DND-41 (cell line): ENCODE measurements around the gene UBE2U.
"Not testable (repeated sequence)": the region's sequence is repeated elsewhere in the genome, so short reads cannot be mapped to it uniquely, and the experiment has no call there.

Experiments
- ATAC-seq: fragments of 200-7000 bp; cut with Tn5 transposase; 3 replicates; pipeline ENCODE4 v1.9.1; 2021; ENCODE audit warnings: low read depth; ENCODE audit not compliant: insufficient read depth
- DNase-seq: peaks from one replicate; pipeline ENCODE4 v3.0.0-alpha.2; 2020
- H2AFZ ChIP-seq: 2 replicates; pipeline ENCODE4 v1.6.0; 2012; ENCODE audit warnings: low read depth, low read length
- H3K27ac ChIP-seq: 2 replicates; pipeline ENCODE4 v1.5.1; 2012; ENCODE audit warnings: low read length, inconsistent platforms
- H3K27me3 ChIP-seq: fragments of 200-600 bp; sonication (generic); 2 replicates; pipeline ENCODE4 v1.6.0; 2012; ENCODE audit warnings: low read length, mild to moderate bottlenecking, inconsistent platforms; ENCODE audit not compliant: insufficient read depth, poor library complexity
- H3K36me3 ChIP-seq: 2 replicates; pipeline ENCODE4 v1.5.1; 2012; ENCODE audit warnings: low read length, inconsistent platforms; ENCODE audit not compliant: insufficient read depth
- H3K4me1 ChIP-seq: 2 replicates; pipeline ENCODE4 v1.5.1; 2012; ENCODE audit warnings: mild to moderate bottlenecking, low read length; ENCODE audit not compliant: insufficient read depth
- H3K4me2 ChIP-seq: 2 replicates; pipeline ENCODE4 v1.6.0; 2012; ENCODE audit warnings: mild to moderate bottlenecking, moderate library complexity, low read length, inconsistent platforms; ENCODE audit not compliant: insufficient read depth
- H3K4me3 ChIP-seq, 2 experiments: fragments of 200-600 bp in 1 of 2; shearing (Covaris generic) in 1 of 2; 2 replicates each; pipeline ENCODE4 v1.5.1; 2012 to 2016; ENCODE audit warnings: inconsistent platforms in 2 of 2, low read length in 2 of 2, mild to moderate bottlenecking in 2 of 2, low read depth in 1 of 2, moderate library complexity in 1 of 2
- H3K79me2 ChIP-seq: 2 replicates; pipeline ENCODE4 v1.6.0; 2012; ENCODE audit warnings: low read length, inconsistent platforms; ENCODE audit not compliant: insufficient read depth
- H3K9ac ChIP-seq: 2 replicates; pipeline ENCODE4 v1.6.0; 2012; ENCODE audit warnings: low read depth, mild to moderate bottlenecking, inconsistent platforms, low read length, moderate library complexity
- H3K9me3 ChIP-seq: 2 replicates; pipeline ENCODE4 v1.5.1; 2012; ENCODE audit warnings: low read length, moderate library complexity, mild to moderate bottlenecking, inconsistent platforms; ENCODE audit not compliant: insufficient read depth, severe bottlenecking
- H4K20me1 ChIP-seq: 2 replicates; pipeline ENCODE4 v1.6.0; 2012; ENCODE audit warnings: low read length; ENCODE audit not compliant: insufficient read depth
- EZH2 ChIP-seq: IDR thresholded peaks from 3 replicates; pipeline ENCODE4 v1.6.1; 2012; ENCODE audit warnings: borderline replicate concordance, low read depth, mild to moderate bottlenecking, moderate library complexity, low read length, inconsistent platforms; ENCODE audit not compliant: severe bottlenecking
- TF ChIP-seq, protein P1 (sequence below): IDR thresholded peaks from 2 replicates; pipeline ENCODE4 v1.5.1; 2012; ENCODE audit warnings: borderline replicate concordance, low read length, moderate library complexity, mild to moderate bottlenecking; ENCODE audit not compliant: poor library complexity, severe bottlenecking; ENCODE audit errors: extremely low read depth

The UBE2U gene

DNA sequence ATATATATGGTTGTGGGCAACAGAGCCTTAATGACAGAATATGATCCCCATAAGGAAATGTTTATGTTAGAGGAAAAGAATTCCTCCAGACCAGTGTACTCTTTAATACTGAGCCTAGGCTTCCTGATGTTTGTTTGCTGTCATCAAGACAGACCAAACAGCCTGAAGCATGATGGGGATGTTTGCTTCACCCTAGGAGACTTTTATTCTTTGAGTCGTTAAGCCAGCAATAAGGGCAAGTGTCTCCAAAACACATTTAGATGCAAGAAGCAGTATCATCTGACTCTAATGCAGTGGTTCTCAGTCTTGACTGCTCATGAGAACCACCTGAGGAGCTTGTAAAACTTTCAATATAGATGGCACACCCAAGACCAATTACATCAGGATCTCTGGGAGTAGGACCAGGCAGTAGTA lies 33.1 kb downstream of the UBE2U start:
- H3K27me3 ChIP-seq = peaks cover 5% of the 10 kb centered on the region
- H3K36me3 ChIP-seq = no peaks in the 10 kb centered on the region
- H3K9me3 ChIP-seq = no peaks in the 10 kb centered on the region
- ATAC-seq = no peak
- H3K79me2 ChIP-seq = no peaks in the 10 kb centered on the region
- TF ChIP-seq, protein P1, sequence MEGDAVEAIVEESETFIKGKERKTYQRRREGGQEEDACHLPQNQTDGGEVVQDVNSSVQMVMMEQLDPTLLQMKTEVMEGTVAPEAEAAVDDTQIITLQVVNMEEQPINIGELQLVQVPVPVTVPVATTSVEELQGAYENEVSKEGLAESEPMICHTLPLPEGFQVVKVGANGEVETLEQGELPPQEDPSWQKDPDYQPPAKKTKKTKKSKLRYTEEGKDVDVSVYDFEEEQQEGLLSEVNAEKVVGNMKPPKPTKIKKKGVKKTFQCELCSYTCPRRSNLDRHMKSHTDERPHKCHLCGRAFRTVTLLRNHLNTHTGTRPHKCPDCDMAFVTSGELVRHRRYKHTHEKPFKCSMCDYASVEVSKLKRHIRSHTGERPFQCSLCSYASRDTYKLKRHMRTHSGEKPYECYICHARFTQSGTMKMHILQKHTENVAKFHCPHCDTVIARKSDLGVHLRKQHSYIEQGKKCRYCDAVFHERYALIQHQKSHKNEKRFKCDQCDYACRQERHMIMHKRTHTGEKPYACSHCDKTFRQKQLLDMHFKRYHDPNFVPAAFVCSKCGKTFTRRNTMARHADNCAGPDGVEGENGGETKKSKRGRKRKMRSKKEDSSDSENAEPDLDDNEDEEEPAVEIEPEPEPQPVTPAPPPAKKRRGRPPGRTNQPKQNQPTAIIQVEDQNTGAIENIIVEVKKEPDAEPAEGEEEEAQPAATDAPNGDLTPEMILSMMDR = no peak
- TF ChIP-seq EZH2 = no peak
- no peak overlapping the region for H2AFZ ChIP-seq
- no peak overlapping the region for H3K9ac ChIP-seq
- H3K27ac ChIP-seq = no peak overlapping the region
- H4K20me1 ChIP-seq = no peaks in the 10 kb centered on the region
- no peak for DNase-seq
- no peaks in the 10 kb centered on the region for H3K4me1 ChIP-seq
- H3K4me2 ChIP-seq = no peak overlapping the region
- no peak overlapping the region for H3K4me3 ChIP-seq

DNA sequence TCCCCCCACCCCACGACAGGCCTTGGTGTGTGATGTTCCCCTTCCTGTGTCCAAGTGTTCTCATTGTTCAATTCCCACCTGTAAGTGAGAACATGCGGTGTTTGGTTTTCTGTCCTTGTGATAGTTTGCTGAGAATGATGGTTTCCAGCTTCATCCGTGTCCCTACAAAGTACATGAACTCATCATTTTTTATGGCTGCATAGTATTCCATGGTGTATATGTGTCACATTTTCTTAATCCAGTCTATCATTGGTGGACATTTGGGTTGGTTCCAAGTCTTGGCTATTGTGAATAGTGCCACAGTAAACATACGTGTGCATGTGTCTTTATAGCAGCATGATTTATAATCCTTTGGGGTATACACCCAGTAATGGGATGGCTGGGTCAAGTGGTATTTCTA lies 36.1 kb downstream of the UBE2U start:
- H4K20me1 ChIP-seq, H3K4me3 ChIP-seq, H3K36me3 ChIP-seq, H3K79me2 ChIP-seq, H3K4me1 ChIP-seq, H3K27ac ChIP-seq, H3K27me3 ChIP-seq, H2AFZ ChIP-seq, H3K9me3 ChIP-seq, DNase-seq, H3K4me2 ChIP-seq, H3K9ac ChIP-seq, ATAC-seq: not testable (repeated sequence)

DNA sequence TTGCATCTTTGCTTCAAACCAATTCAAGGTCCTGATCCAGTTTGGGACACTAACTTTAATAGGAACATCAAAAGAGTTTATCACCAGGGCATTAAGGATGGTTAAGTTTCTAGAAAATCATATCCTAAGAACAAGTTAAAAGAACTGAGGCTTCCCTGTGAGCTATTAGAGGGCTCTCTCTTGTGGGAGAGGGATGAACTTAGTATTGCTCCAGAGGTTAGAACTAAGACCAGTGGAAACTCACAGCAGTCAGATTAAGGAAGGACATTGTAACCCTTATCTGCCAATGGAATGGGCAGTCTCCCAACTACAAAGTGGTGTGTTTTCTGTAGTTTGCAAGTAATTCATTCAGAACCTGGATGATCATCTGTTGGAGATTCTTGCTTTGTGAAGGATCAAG lies 36.8 kb downstream of the UBE2U start:
- no peak for ATAC-seq
- no peak overlapping the region for H3K9ac ChIP-seq
- no peaks in the 10 kb centered on the region for H3K4me1 ChIP-seq
- H3K9me3 ChIP-seq = no peaks in the 10 kb centered on the region
- DNase-seq = no peak
- H3K79me2 ChIP-seq = no peaks in the 10 kb centered on the region
- H3K4me3 ChIP-seq = no peak overlapping the region
- TF ChIP-seq EZH2 = no peak
- TF ChIP-seq, protein P1 = no peak
- H3K27me3 ChIP-seq = peaks cover 9% of the 10 kb centered on the region
- H3K36me3 ChIP-seq = no peaks in the 10 kb centered on the region
- H4K20me1 ChIP-seq = no peaks in the 10 kb centered on the region
- H3K4me2 ChIP-seq = no peak overlapping the region
- no peak overlapping the region for H2AFZ ChIP-seq
- no peak overlapping the region for H3K27ac ChIP-seq

DNA sequence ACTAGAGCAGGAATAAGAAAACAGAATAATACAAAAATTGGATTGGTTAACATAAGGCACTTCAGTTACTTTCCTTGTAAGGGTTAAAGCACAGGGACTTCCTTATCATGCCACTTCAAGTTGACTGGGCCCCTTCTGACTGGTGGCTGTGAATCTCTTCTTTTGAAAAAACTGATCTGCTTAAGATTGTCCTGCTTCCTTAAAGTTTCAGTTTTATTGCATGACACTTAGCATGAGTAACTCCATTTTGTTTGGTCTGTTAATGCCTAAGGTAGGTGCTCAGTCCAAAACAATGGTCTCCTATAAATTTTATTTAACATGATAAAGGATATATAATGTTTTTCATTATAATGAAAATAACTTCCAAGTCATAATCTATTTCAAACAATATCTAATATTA lies 37.6 kb downstream of the UBE2U start:
- ATAC-seq = no peak
- DNase-seq = no peak
- TF ChIP-seq EZH2 = no peak
- TF ChIP-seq, protein P1 = no peak
- no peaks in the 10 kb centered on the region for H3K9me3 ChIP-seq
- no peaks in the 10 kb centered on the region for H3K36me3 ChIP-seq
- no peak overlapping the region for H3K9ac ChIP-seq
- H3K4me1 ChIP-seq = peaks cover 4% of the 10 kb centered on the region; the same call in 1 of the 2 replicates
- H3K4me2 ChIP-seq = no peak overlapping the region
- peaks cover 10% of the 10 kb centered on the region for H3K27me3 ChIP-seq
- H4K20me1 ChIP-seq = no peaks in the 10 kb centered on the region
- no peak overlapping the region for H3K27ac ChIP-seq
- no peak overlapping the region for H2AFZ ChIP-seq
- no peaks in the 10 kb centered on the region for H3K79me2 ChIP-seq
- H3K4me3 ChIP-seq = no peak overlapping the region
